ENCODE results near the gene RNF2. TPM values are rescaled to one million over a fixed set of nuclear protein-coding genes. Genes with fewer than 3 reads are reported as not detected.

The RNF2 gene
- total and polyA plus RNA-seq, 4 donors: 2.9 to 17.3 (median 4.9) TPM

DNA sequence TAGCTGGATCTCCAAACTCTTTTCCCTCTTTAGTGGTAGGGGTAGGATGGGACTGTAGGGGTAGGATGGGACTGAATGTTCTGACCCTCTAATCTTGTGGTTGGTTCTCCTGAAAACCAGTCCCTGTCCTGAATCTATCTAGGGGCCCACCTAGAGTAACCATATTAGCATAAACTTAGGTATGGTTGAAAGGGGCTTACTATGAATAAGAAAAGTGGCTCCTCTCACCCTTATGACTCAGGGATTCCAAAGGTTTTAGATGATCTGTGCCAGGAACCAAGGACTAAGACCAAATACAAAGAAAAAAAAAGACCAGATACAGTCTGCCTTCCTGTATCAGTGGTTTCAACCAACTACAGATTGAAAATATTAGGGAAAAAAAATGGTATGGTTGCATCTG lies 28.9 kb downstream of the RNF2 start:
- TF ChIP-seq, protein P1, sequence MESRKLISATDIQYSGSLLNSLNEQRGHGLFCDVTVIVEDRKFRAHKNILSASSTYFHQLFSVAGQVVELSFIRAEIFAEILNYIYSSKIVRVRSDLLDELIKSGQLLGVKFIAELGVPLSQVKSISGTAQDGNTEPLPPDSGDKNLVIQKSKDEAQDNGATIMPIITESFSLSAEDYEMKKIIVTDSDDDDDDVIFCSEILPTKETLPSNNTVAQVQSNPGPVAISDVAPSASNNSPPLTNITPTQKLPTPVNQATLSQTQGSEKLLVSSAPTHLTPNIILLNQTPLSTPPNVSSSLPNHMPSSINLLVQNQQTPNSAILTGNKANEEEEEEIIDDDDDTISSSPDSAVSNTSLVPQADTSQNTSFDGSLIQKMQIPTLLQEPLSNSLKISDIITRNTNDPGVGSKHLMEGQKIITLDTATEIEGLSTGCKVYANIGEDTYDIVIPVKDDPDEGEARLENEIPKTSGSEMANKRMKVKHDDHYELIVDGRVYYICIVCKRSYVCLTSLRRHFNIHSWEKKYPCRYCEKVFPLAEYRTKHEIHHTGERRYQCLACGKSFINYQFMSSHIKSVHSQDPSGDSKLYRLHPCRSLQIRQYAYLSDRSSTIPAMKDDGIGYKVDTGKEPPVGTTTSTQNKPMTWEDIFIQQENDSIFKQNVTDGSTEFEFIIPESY (IDR thresholded peaks at IDR 0.05): no peak
- TF ChIP-seq, protein P2, sequence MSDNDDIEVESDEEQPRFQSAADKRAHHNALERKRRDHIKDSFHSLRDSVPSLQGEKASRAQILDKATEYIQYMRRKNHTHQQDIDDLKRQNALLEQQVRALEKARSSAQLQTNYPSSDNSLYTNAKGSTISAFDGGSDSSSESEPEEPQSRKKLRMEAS (IDR thresholded peaks at IDR 0.05): no peak
- TF ChIP-seq TAF1 (conservative IDR thresholded peaks at IDR 0.05) (no peak), SP1 (IDR thresholded peaks at IDR 0.05) (no peak), RXRA (IDR thresholded peaks at IDR 0.05) (no peak), RAD21 (IDR thresholded peaks at IDR 0.05) (no peak), EGR1 (IDR thresholded peaks at IDR 0.05; ENCODE audit: low read depth in 2 of 2) (no peak), NR2F2 (IDR thresholded peaks at IDR 0.05) (no peak)
- Histone ChIP-seq H3K27me3 (ENCODE audit: control insufficient read depth in 4 of 4, insufficient read depth in 4 of 4, low read length in 3 of 4) (no peaks in the 10 kb centered on the region), H3K9me3 (ENCODE audit: control insufficient read depth in 4 of 4, low read length in 3 of 4) (no peaks in the 10 kb centered on the region), H3K9ac (ENCODE audit: low read depth in 1 of 2, low read length in 2 of 2) (no peak overlapping the region), H3K36me3 (ENCODE audit: control insufficient read depth in 4 of 4, insufficient read depth in 3 of 4, low read depth in 1 of 4, low read length in 3 of 4) (no peaks in the 10 kb centered on the region), H3K27ac (ENCODE audit: low read depth in 1 of 2, low read length in 2 of 2) (no peak overlapping the region), H3K4me1 (ENCODE audit: control insufficient read depth in 4 of 4, insufficient read depth in 4 of 4, low read length in 3 of 4) (peaks cover 0 to 1% (median 0%) of the 10 kb centered on the region in 4 donors), H3K4me3 (ENCODE audit: low read depth in 1 of 3, low read length in 3 of 3) (no peak overlapping the region)
- DNase-seq (ENCODE audit: low spot score): no peak

DNA sequence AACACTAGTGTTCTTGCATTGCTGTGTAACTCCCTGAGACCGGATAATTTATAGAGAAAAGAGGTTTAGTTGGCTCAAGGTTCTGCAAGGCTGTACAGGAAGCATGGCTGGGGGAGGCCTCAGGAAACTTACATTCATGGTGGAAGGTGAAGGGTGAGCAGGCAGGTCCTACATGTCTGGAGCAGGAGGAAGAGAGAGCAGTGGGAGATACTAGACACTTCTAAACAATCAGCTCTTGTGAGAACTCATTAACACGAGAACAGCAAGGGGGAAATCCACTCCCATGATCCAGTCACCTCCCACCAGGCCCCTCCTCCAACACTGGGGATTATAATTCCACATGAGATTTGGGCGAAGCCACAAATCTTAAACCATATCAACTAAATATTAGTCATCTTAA lies 30.1 kb downstream of the RNF2 start:
- DNase-seq (ENCODE audit: low spot score): no peak
- Histone ChIP-seq H3K4me3 (ENCODE audit: low read depth in 1 of 3, low read length in 3 of 3) (no peak overlapping the region), H3K9ac (ENCODE audit: low read depth in 1 of 2, low read length in 2 of 2) (no peak overlapping the region), H3K27ac (ENCODE audit: low read depth in 1 of 2, low read length in 2 of 2) (no peak overlapping the region), H3K36me3 (ENCODE audit: control insufficient read depth in 4 of 4, insufficient read depth in 3 of 4, low read depth in 1 of 4, low read length in 3 of 4) (no peaks in the 10 kb centered on the region), H3K4me1 (ENCODE audit: control insufficient read depth in 4 of 4, insufficient read depth in 4 of 4, low read length in 3 of 4) (peaks cover 0 to 1% (median 0%) of the 10 kb centered on the region in 4 donors), H3K9me3 (ENCODE audit: control insufficient read depth in 4 of 4, low read length in 3 of 4) (no peaks in the 10 kb centered on the region), H3K27me3 (ENCODE audit: control insufficient read depth in 4 of 4, insufficient read depth in 4 of 4, low read length in 3 of 4) (no peaks in the 10 kb centered on the region)
- WGBS: 92% methylated on average over 3 of the region's 3 CpGs
- TF ChIP-seq HNF4G (IDR thresholded peaks at IDR 0.05) (no peak), GABPA (IDR thresholded peaks at IDR 0.05 in 1 of 2, conservative IDR thresholded peaks at IDR 0.05 in 1 of 2) (no peak), FOXA2 (IDR thresholded peaks at IDR 0.05) (no peak), JUND (IDR thresholded peaks at IDR 0.05) (no peak), NR2F2 (IDR thresholded peaks at IDR 0.05) (no peak), YY1 (IDR thresholded peaks at IDR 0.05) (no peak), RXRA (IDR thresholded peaks at IDR 0.05) (no peak), FOXA1 (IDR thresholded peaks at IDR 0.05) (no peak)
- TF ChIP-seq, protein P3, sequence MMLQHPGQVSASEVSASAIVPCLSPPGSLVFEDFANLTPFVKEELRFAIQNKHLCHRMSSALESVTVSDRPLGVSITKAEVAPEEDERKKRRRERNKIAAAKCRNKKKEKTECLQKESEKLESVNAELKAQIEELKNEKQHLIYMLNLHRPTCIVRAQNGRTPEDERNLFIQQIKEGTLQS (IDR thresholded peaks at IDR 0.05): no peak
- TF ChIP-seq, protein P1 (IDR thresholded peaks at IDR 0.05): no peak
- TF ChIP-seq, protein P4, sequence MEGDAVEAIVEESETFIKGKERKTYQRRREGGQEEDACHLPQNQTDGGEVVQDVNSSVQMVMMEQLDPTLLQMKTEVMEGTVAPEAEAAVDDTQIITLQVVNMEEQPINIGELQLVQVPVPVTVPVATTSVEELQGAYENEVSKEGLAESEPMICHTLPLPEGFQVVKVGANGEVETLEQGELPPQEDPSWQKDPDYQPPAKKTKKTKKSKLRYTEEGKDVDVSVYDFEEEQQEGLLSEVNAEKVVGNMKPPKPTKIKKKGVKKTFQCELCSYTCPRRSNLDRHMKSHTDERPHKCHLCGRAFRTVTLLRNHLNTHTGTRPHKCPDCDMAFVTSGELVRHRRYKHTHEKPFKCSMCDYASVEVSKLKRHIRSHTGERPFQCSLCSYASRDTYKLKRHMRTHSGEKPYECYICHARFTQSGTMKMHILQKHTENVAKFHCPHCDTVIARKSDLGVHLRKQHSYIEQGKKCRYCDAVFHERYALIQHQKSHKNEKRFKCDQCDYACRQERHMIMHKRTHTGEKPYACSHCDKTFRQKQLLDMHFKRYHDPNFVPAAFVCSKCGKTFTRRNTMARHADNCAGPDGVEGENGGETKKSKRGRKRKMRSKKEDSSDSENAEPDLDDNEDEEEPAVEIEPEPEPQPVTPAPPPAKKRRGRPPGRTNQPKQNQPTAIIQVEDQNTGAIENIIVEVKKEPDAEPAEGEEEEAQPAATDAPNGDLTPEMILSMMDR (IDR thresholded peaks at IDR 0.05; ENCODE audit: low read depth, low read length, missing input control): no peak
- TF ChIP-seq, protein P5, sequence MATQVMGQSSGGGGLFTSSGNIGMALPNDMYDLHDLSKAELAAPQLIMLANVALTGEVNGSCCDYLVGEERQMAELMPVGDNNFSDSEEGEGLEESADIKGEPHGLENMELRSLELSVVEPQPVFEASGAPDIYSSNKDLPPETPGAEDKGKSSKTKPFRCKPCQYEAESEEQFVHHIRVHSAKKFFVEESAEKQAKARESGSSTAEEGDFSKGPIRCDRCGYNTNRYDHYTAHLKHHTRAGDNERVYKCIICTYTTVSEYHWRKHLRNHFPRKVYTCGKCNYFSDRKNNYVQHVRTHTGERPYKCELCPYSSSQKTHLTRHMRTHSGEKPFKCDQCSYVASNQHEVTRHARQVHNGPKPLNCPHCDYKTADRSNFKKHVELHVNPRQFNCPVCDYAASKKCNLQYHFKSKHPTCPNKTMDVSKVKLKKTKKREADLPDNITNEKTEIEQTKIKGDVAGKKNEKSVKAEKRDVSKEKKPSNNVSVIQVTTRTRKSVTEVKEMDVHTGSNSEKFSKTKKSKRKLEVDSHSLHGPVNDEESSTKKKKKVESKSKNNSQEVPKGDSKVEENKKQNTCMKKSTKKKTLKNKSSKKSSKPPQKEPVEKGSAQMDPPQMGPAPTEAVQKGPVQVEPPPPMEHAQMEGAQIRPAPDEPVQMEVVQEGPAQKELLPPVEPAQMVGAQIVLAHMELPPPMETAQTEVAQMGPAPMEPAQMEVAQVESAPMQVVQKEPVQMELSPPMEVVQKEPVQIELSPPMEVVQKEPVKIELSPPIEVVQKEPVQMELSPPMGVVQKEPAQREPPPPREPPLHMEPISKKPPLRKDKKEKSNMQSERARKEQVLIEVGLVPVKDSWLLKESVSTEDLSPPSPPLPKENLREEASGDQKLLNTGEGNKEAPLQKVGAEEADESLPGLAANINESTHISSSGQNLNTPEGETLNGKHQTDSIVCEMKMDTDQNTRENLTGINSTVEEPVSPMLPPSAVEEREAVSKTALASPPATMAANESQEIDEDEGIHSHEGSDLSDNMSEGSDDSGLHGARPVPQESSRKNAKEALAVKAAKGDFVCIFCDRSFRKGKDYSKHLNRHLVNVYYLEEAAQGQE (IDR thresholded peaks at IDR 0.05): no peak
- TF ChIP-seq, protein P2 (IDR thresholded peaks at IDR 0.05): no peak

Measured in liver (tissue), 9 donors.